GM21619 (cell line): Measurements from ENCODE around the gene HCAR2.
A peak's percentile ranks its signal among the peaks of the same experiment; 100 is the strongest.
"Not testable (repeated sequence)": the region's sequence is repeated elsewhere in the genome, so short reads cannot be mapped to it uniquely, and the experiment has no call there.

Experiments
- ATAC-seq: cut with Tn5 transposase; IDR thresholded peaks from one replicate; pipeline ENCODE4 v1.9.1; 2021; ENCODE audit not compliant: unreplicated experiment

HCAR2 gene

GRCh38 chr12:122702890-122703611 is at the start of gene HCAR2:
Gene HCAR2, minus strand, starts transcription at chr12:122703357. Its CDS starts 74 bp downstream, at chr12:122703283.
- ATAC-seq: not testable (repeated sequence)

GRCh38 chr12:122752464-122753318 is 49.5 kb upstream of the HCAR2 start, which contains the start of gene DENR:
Gene DENR, plus strand, starts transcription at chr12:122752824. Its CDS starts 878 bp downstream, at chr12:122753702.
- peak; percentile 93 for ATAC-seq

GRCh38 chr12:122750781-122751515 is 47.8 kb upstream of the HCAR2 start:
- not testable (repeated sequence) for ATAC-seq

GRCh38 chr12:122749569-122750332 is 46.6 kb upstream of the HCAR2 start:
- ATAC-seq: no peak

GRCh38 chr12:122747224-122748135 is 44.3 kb upstream of the HCAR2 start:
- no peak for ATAC-seq

- no peak for ATAC-seq
Measured at GRCh38 chr12:122743895-122744525, 40.9 kb upstream of the HCAR2 start.

- ATAC-seq: no peak
Measured at GRCh38 chr12:122740351-122740750, 37.2 kb upstream of the HCAR2 start.

GRCh38 chr12:122738571-122738970 is 35.4 kb upstream of the HCAR2 start:
- no peak for ATAC-seq

GRCh38 chr12:122732611-122733010 is 29.5 kb upstream of the HCAR2 start:
- ATAC-seq: no peak

- ATAC-seq: no peak
Measured at GRCh38 chr12:122732170-122732569, 29.0 kb upstream of the HCAR2 start.

- no peak for ATAC-seq
Measured at GRCh38 chr12:122730215-122731014, 27.3 kb upstream of the HCAR2 start, which contains the start of gene HCAR1. Gene HCAR1, minus strand, starts transcription at chr12:122730844. Its CDS starts 505 bp downstream, at chr12:122730339.

- no peak for ATAC-seq
Measured at GRCh38 chr12:122729583-122730214, 26.5 kb upstream of the HCAR2 start.

GRCh38 chr12:122726080-122726558 is 23.0 kb upstream of the HCAR2 start:
- peak; percentile 44 for ATAC-seq

- no peak for ATAC-seq
Measured at GRCh38 chr12:122725452-122726079, 22.4 kb upstream of the HCAR2 start.

GRCh38 chr12:122724641-122725243 is 21.6 kb upstream of the HCAR2 start:
- ATAC-seq: peak; percentile 43

- no peak for ATAC-seq
Measured at GRCh38 chr12:122722387-122722786, 19.2 kb upstream of the HCAR2 start.
